HepG2 (cell line): ENCODE results near the gene ARHGEF11. TPM values are rescaled to one million over a fixed set of nuclear protein-coding genes. Genes with fewer than 3 reads are reported as not detected.

Experiments
- ATF7-NPFF ChIP-seq: sonication (generic); formaldehyde crosslinking; IDR thresholded peaks from 2 replicates; pipeline ENCODE4 v1.8.1; 2023; ENCODE audit warnings: mild to moderate bottlenecking, low read depth, missing genetic modification reagents, moderate library complexity
- DDIT3 ChIP-seq: sonication (generic); formaldehyde crosslinking; IDR thresholded peaks from 2 replicates; pipeline ENCODE4 v1.4.0; 2020; ENCODE audit warnings: mild to moderate bottlenecking, missing genetic modification reagents
- ELF4 ChIP-seq: sonication (generic); formaldehyde crosslinking; IDR thresholded peaks from 2 replicates; pipeline ENCODE4 v1.5.0; 2020; ENCODE audit warnings: missing genetic modification reagents, mild to moderate bottlenecking, moderate library complexity, borderline replicate concordance
- JUNB ChIP-seq: sonication (generic); formaldehyde crosslinking; IDR thresholded peaks from 2 replicates; pipeline ENCODE4 v1.8.0; 2022; ENCODE audit warnings: missing genetic modification reagents, mild to moderate bottlenecking, borderline replicate concordance
- NFE2L1 ChIP-seq: sonication (generic); formaldehyde crosslinking; IDR thresholded peaks from 2 replicates; pipeline ENCODE4 v1.4.0; 2020; ENCODE audit warnings: missing genetic modification reagents, mild to moderate bottlenecking, borderline replicate concordance
- NFYC ChIP-seq: IDR thresholded peaks from 2 replicates; pipeline ENCODE4 v1.6.1; 2016; ENCODE audit warnings: missing genetic modification reagents, missing compliant biosample characterization
- PHF20 ChIP-seq: sonication (generic); formaldehyde crosslinking; IDR thresholded peaks from 2 replicates; pipeline ENCODE4 v1.5.0; 2020; ENCODE audit warnings: mild to moderate bottlenecking, missing genetic modification reagents
- PRPF4 ChIP-seq: fragments of 200-400 bp; formaldehyde crosslinking; IDR thresholded peaks from 2 replicates; pipeline ENCODE4 v1.6.1; 2016; ENCODE audit warnings: low read length, low read depth; ENCODE audit not compliant: poor library complexity, severe bottlenecking
- SAFB2 ChIP-seq: sonication (generic); formaldehyde crosslinking; IDR thresholded peaks from 2 replicates; pipeline ENCODE4 v1.5.1; 2020; ENCODE audit warnings: missing genetic modification reagents, low read depth, mild to moderate bottlenecking, borderline replicate concordance
- SRY ChIP-seq: sonication (generic); formaldehyde crosslinking; IDR thresholded peaks from 2 replicates; pipeline ENCODE4 v1.8.0; 2022; ENCODE audit warnings: mild to moderate bottlenecking, missing genetic modification reagents
- U2AF1 ChIP-seq: fragments of 200-400 bp; formaldehyde crosslinking; optimal IDR thresholded peaks from 2 replicates; pipeline ENCODE3; 2017; ENCODE audit warnings: mild to moderate bottlenecking, low read depth, low read length
- YEATS4 ChIP-seq: sonication (generic); formaldehyde crosslinking; IDR thresholded peaks from 2 replicates; pipeline ENCODE4 v1.4.0; 2020; ENCODE audit warnings: missing genetic modification reagents, borderline replicate concordance
- ZBTB38 ChIP-seq: sonication (generic); formaldehyde crosslinking; IDR thresholded peaks from 2 replicates; pipeline ENCODE4 v1.5.1; 2020; ENCODE audit warnings: mild to moderate bottlenecking, missing genetic modification reagents
- ZC3H13 ChIP-seq: sonication (generic); formaldehyde crosslinking; IDR thresholded peaks from 2 replicates; pipeline ENCODE4 v1.8.1; 2023; ENCODE audit warnings: mild to moderate bottlenecking, missing genetic modification reagents, moderate library complexity
- ZFP62 ChIP-seq: sonication (generic); formaldehyde crosslinking; IDR thresholded peaks from 2 replicates; pipeline ENCODE4 v1.4.0; 2020; ENCODE audit warnings: missing genetic modification reagents
- ZFP90 ChIP-seq: sonication (generic); formaldehyde crosslinking; IDR thresholded peaks from 2 replicates; pipeline ENCODE4 v1.8.0; 2022; ENCODE audit warnings: missing genetic modification reagents, mild to moderate bottlenecking, inconsistent platforms, borderline replicate concordance
- ZNF34 ChIP-seq: sonication (generic); formaldehyde crosslinking; IDR thresholded peaks from 2 replicates; pipeline ENCODE4 v1.4.0; 2020; ENCODE audit warnings: mild to moderate bottlenecking, missing genetic modification reagents, borderline replicate concordance
- ZNF441 ChIP-seq: sonication (generic); formaldehyde crosslinking; IDR thresholded peaks from 2 replicates; pipeline ENCODE4 v1.7.0; 2021; ENCODE audit warnings: missing genetic modification reagents, borderline replicate concordance
- ZNF503 ChIP-seq: sonication (generic); formaldehyde crosslinking; IDR thresholded peaks from 2 replicates; pipeline ENCODE4 v1.4.0; 2020; ENCODE audit warnings: missing genetic modification reagents
- ZNF670 ChIP-seq: sonication (generic); formaldehyde crosslinking; IDR thresholded peaks from 2 replicates; pipeline ENCODE4 v1.8.0; 2022; ENCODE audit warnings: mild to moderate bottlenecking, missing genetic modification reagents, borderline replicate concordance
- ZNF740 ChIP-seq: sonication (generic); formaldehyde crosslinking; IDR thresholded peaks from 2 replicates; pipeline ENCODE4 v1.4.0; 2020; ENCODE audit warnings: missing genetic modification reagents
- ZNF782 ChIP-seq: sonication (generic); formaldehyde crosslinking; IDR thresholded peaks from 2 replicates; pipeline ENCODE4 v1.4.0; 2020; ENCODE audit warnings: missing genetic modification reagents, mild to moderate bottlenecking, borderline replicate concordance
- ZSCAN21 ChIP-seq: sonication (generic); formaldehyde crosslinking; IDR thresholded peaks from 2 replicates; pipeline ENCODE4 v1.8.0; 2022; ENCODE audit warnings: mild to moderate bottlenecking, missing genetic modification reagents, moderate library complexity, borderline replicate concordance
- polyA plus RNA-seq, 8 experiments: library from polyadenylated mRNA; depleted of rRNA in 3 of 8; stranded (reverse) in 7 of 8; unstranded in 1 of 8; fragments of >200 nt; fragmentation: Illumina TruSeq in 4 of 8; extraction: Trizol in 4 of 8; gene quantifications; 2 replicates each; pipeline versions ENCODE4 v1.2.1 to v1.2.3, GENCODE V29; 2011 to 2016; ENCODE audit warnings: low read depth in 4 of 8, missing spikeins in 1 of 8, mixed read lengths in 1 of 8; ENCODE audit not compliant: insufficient read depth in 1 of 8
- total RNA-seq, 5 experiments: library from RNA; depleted of rRNA; stranded (reverse); fragments of >200 nt; fragmentation: Illumina TruSeq; extraction: Trizol; gene quantifications; 2 replicates each; pipeline ENCODE4 v1.2.3, GENCODE V29; 2016; ENCODE audit warnings: low read depth in 1 of 5

ARHGEF11 gene
- total and polyA plus RNA-seq, 2 of the 13 experiments (the other 11 are each of a cell fraction or from before 2014, with no cell fraction given): 16.5 to 21.2 TPM

- TF ChIP-seq ZNF441: peak; percentile 15; the same call in 1 of the 2 replicates
- no peak for TF ChIP-seq DDIT3 (CRISPR knock-in tag)
- peak; percentile 63; the same call in 1 of the 2 replicates for TF ChIP-seq YEATS4 (CRISPR knock-in tag)
- TF ChIP-seq ZSCAN21 (CRISPR knock-in tag): peak; percentile 88
- no peak for TF ChIP-seq ZFP62 (CRISPR knock-in tag)
- no peak for TF ChIP-seq ELF4
- TF ChIP-seq ZNF34 (CRISPR knock-in tag): 0 out of 2 replicates have a peak, but pooled peaks have one; percentile 37
- TF ChIP-seq ZNF670: no peak
- no peak for TF ChIP-seq ZNF503
- no peak for TF ChIP-seq ZFP90 (CRISPR knock-in tag)
- TF ChIP-seq SAFB2 (CRISPR knock-in tag): no peak; the same call in 1 of the 2 replicates
- TF ChIP-seq ZBTB38 (CRISPR knock-in tag): peak; percentile 48; the same call in 1 of the 2 replicates
- no peak for TF ChIP-seq PRPF4
- no peak for TF ChIP-seq NFYC (CRISPR knock-in tag)
- peak; percentile 17; the same call in 1 of the 2 replicates for TF ChIP-seq PHF20 (CRISPR knock-in tag)
- 0 out of 2 replicates have a peak, but pooled peaks have one; percentile 11 for TF ChIP-seq ZC3H13 (CRISPR knock-in tag)
- no peak for TF ChIP-seq SRY (CRISPR knock-in tag)
- TF ChIP-seq NFE2L1: no peak
- TF ChIP-seq U2AF1: no peak
- no peak for TF ChIP-seq JUNB (CRISPR knock-in tag)
- 0 out of 2 replicates have a peak, but pooled peaks have one; percentile 35 for TF ChIP-seq ZNF740 (CRISPR knock-in tag)
- TF ChIP-seq ZNF782 (CRISPR knock-in tag): no peak
- TF ChIP-seq ATF7-NPFF (CRISPR knock-in tag): peak; percentile 43; the same call in 1 of the 2 replicates
Measured at GRCh38 chr1:157045250-157046218, at the start of gene ARHGEF11 (continued).
